Heart left ventricle (tissue), 16 donors: ENCODE data around the gene HPN. TPM values are rescaled to one million over a fixed set of nuclear protein-coding genes. Genes with fewer than 3 reads are reported as not detected.

Experiments used
- ATAC-seq, 4 donors: fragments of 200-7000 bp; cut with Tn5 transposase; one replicate each; pipeline ENCODE4 v1.9.1; 2020 to 2022; ENCODE audit warnings: moderate library complexity in 4 of 4, mild to moderate bottlenecking in 3 of 4, moderate number of reproducible peaks in 1 of 4
- DNase-seq, 5 donors: peaks; one replicate each; pipeline ENCODE4 v3.0.0-alpha.2; 2020
- H3K27ac ChIP-seq, 12 donors: fragments of 200-600 bp; sonication (generic) in 4 of 12; one replicate each; pipeline versions ENCODE4 v1.5.0 to v1.8.0; 2016 to 2022; ENCODE audit warnings: mild to moderate bottlenecking in 2 of 12
- H3K27me3 ChIP-seq, 9 donors: fragments of 200-600 bp; sonication (generic) in 2 of 9; one replicate each; pipeline versions ENCODE4 v1.5.1 to v1.8.0; 2016 to 2022; ENCODE audit warnings: mild to moderate bottlenecking in 3 of 9
- H3K36me3 ChIP-seq, 9 donors: fragments of 200-600 bp; sonication (generic) in 2 of 9; one replicate each; pipeline versions ENCODE4 v1.5.0 to v1.8.0; 2018 to 2022; ENCODE audit warnings: mild to moderate bottlenecking in 2 of 9
- H3K4me1 ChIP-seq, 12 donors: fragments of 200-600 bp; sonication (generic) in 4 of 12; one replicate each; pipeline versions ENCODE4 v1.5.0 to v1.8.0; 2016 to 2022; ENCODE audit warnings: mild to moderate bottlenecking in 3 of 12
- H3K4me3 ChIP-seq, 12 donors: fragments of 200-600 bp; sonication (generic) in 4 of 12; one replicate each; pipeline versions ENCODE4 v1.5.0 to v1.8.0; 2017 to 2022; ENCODE audit warnings: mild to moderate bottlenecking in 9 of 12, moderate library complexity in 4 of 12
- H3K9me3 ChIP-seq, 12 donors: fragments of 200-600 bp; sonication (generic) in 4 of 12; one replicate each; pipeline versions ENCODE4 v1.5.0 to v1.8.0; 2016 to 2022; ENCODE audit warnings: mild to moderate bottlenecking in 1 of 12
- POLR2A ChIP-seq, 2 donors: fragments of 450-650 bp; IDR thresholded peaks; one replicate each; pipeline ENCODE4 v1.6.1; 2017; ENCODE audit warnings: antibody characterized with exemption in 2 of 2, mild to moderate bottlenecking in 2 of 2, moderate library complexity in 2 of 2
- WGBS, 4 donors: extraction: QIAGEN DNeasy Blood & Tissue Kit in 2 of 4; methylation state at CpG; one replicate each; pipeline versions ENCODE4 v1.1.5 to v1.1.7; 2013 to 2018; 5-methylcytosine and 5-hydroxymethylcytosine counted together
- intact Hi-C, 10 donors: fragments of 100-400 bp; cut with DNase I; formaldehyde crosslinking; loops; one replicate each; pipeline versions ENCODE4 v1.11.1 to v1.14.2; 2022
- polyA plus RNA-seq, 2 donors: library from polyadenylated mRNA; stranded (reverse); fragments of 200-250 nt; gene quantifications; one replicate each; pipeline ENCODE4 v1.2.3, GENCODE V29; 2013
- total RNA-seq, 9 donors: library from RNA; depleted of rRNA in 2 of 9; stranded (reverse); fragments of >200 nt in 2 of 9; fragmentation: NEBNext Ultra II Directional in 3 of 9; extraction: Animal tissue kit (Norgen Biotek cat#: 25700) in 3 of 9; gene quantifications; one replicate each; pipeline versions ENCODE4 v1.1.0 to v1.2.4, GENCODE V29; 2016 to 2023
- TF ChIP-seq, protein P1 (sequence below), 12 donors: fragments of 200-600 bp; sonication (generic) in 4 of 12; IDR thresholded peaks; one replicate each; pipeline versions ENCODE4 v1.5.0 to v1.8.0; 2018 to 2022; ENCODE audit warnings: antibody characterized with exemption in 12 of 12, mild to moderate bottlenecking in 5 of 12
- donor health status: ischemic (EF 13 %, LVEDD 7.1; RV severe dilation, severe dysfunction).
- donor health status: healthy with polysubstance abuse.
- donor health status: DM: no; HTN: yes; CAD: no.
- donor health status: DM: no; HTN: no; CAD: no.
- donor health status: ischemic (EF 25% LVEDD 6.9; RV normal size, moderate dysfunction).
- donor health status: ischemic (EF 25% LVEDD 5.7; RV mildly dilated, moderate dysfunction).
- donor health status: healthy.
- donor health status: DM: yes; HTN: yes; CAD: no.
- donor health status: ischemic (EF 35%, LVEDD 5.7; RV mildly dilated, moderate dysfunction).
- donor health status: nonischemic (EF 11% LVEDD 7.7; RV severe dilation, severe dysfunction).
- donor health status: DM: yes; HTN: yes; CAD: no.
- donor health status: PGD.
- donor health status: ischemic (EF 29% LVEDD 5.4; RV normal size, mild dysfunction).
- donor health status: nonischemic (EF 23%, LVEDD 6.1; RV moderate dilation, normal function).

Gene HPN
- total and polyA plus RNA-seq, 11 donors, result 0.80 to 13.4 (median 3.2) TPM

DNA sequence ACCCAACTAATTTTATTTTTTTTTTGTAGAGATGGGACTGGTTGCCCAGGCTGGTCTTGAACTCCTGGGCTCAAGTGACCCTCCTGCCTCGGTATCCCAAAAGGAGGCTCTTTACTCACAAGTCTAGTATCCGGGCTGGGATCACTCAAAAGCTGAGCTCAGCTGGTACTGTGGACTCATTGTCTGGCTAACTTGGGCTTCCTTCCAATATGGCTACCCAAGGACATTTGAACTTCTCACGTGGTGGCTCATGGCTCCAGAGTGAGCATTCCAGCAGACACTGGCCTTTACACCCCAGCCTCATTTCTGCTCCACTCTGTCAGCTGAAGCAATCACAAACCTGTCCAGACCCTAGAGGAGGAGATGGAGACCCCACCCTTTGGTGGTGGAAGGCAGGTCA, 28.9 kb downstream of the HPN start:
- peaks cover 0 to 5% (median 0%) of the 10 kb centered on the region in 12 donors for H3K4me1 ChIP-seq
- H3K27me3 ChIP-seq, result no peaks in the 10 kb centered on the region
- no peak for TF ChIP-seq POLR2A (IDR thresholded peaks at IDR 0.05)
- TF ChIP-seq, protein P1, sequence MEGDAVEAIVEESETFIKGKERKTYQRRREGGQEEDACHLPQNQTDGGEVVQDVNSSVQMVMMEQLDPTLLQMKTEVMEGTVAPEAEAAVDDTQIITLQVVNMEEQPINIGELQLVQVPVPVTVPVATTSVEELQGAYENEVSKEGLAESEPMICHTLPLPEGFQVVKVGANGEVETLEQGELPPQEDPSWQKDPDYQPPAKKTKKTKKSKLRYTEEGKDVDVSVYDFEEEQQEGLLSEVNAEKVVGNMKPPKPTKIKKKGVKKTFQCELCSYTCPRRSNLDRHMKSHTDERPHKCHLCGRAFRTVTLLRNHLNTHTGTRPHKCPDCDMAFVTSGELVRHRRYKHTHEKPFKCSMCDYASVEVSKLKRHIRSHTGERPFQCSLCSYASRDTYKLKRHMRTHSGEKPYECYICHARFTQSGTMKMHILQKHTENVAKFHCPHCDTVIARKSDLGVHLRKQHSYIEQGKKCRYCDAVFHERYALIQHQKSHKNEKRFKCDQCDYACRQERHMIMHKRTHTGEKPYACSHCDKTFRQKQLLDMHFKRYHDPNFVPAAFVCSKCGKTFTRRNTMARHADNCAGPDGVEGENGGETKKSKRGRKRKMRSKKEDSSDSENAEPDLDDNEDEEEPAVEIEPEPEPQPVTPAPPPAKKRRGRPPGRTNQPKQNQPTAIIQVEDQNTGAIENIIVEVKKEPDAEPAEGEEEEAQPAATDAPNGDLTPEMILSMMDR (IDR thresholded peaks at IDR 0.05), result no peak
- peak in 1 of 5 donors; percentile 4 for DNase-seq
- intact Hi-C loops, result no loop called here
- WGBS, 4 donors, result 81 to 89% (median 88%) methylated on average over 3 of the region's 3 CpGs
- no peak for ATAC-seq
- H3K36me3 ChIP-seq, result no peaks in the 10 kb centered on the region
- H3K4me3 ChIP-seq, result no peak overlapping the region
- peaks cover 0 to 16% (median 6%) of the 10 kb centered on the region in 12 donors for H3K9me3 ChIP-seq
- H3K27ac ChIP-seq, result no peak overlapping the region

DNA sequence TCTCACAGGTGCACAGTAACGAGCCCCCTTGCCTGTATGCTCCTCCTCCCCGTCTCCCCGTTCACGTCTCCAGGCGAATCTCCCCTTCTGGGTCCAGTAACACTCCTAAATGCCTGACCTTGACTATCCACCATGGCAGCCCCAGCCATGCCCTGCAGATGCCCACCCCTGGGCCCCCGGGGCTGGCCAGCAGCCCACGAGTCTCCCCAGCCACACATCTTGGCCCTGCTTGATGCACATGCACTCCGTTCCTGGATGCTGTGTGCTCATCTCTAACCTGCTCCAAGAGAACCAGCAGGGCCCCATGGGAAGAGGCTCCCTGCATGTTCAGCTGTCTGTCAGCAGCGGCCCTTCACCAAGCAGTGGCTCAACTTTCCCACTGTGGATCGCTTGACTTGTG, 32.0 kb downstream of the HPN start:
- no peak overlapping the region for H3K27ac ChIP-seq
- no peaks in the 10 kb centered on the region for H3K4me1 ChIP-seq
- ATAC-seq, result no peak
- peaks cover 0 to 12% (median 6%) of the 10 kb centered on the region in 12 donors for H3K9me3 ChIP-seq
- TF ChIP-seq POLR2A (IDR thresholded peaks at IDR 0.05), result no peak
- TF ChIP-seq, protein P1 (IDR thresholded peaks at IDR 0.05), result no peak
- H3K4me3 ChIP-seq, result no peak overlapping the region
- no peaks in the 10 kb centered on the region for H3K27me3 ChIP-seq
- no peaks in the 10 kb centered on the region for H3K36me3 ChIP-seq
- WGBS, 4 donors, result 73 to 81% (median 75%) methylated on average over 9 to 10 of the region's 10 CpGs
- intact Hi-C loops, result no loop called here
- no peak for DNase-seq

DNA sequence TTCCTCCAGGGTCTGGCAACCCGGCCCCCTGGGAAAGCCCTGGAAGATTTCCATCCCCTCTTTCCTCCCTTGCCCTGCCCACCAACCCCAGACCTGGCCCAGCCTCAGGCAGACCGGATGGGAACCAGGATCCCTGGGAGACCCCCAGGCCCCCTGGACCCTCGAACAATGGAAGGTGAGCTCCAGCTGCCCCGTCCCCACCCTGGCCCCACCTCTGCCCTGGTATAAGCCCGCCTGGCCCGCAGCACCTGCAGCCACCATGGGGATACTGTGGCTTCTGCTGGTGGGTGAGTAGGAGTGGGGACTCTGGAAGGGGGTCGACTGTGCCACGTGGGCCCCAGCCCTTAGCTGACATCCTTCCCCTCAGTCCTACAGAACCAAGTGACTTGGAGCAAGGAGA, 32.4 kb downstream of the HPN start:
- Histone ChIP-seq H3K9me3 (peaks cover 0 to 12% (median 6%) of the 10 kb centered on the region in 12 donors), H3K4me1 (no peaks in the 10 kb centered on the region), H3K36me3 (no peaks in the 10 kb centered on the region), H3K4me3 (no peak overlapping the region), H3K27me3 (no peaks in the 10 kb centered on the region), H3K27ac (no peak overlapping the region)
- WGBS, 4 donors, result 72 to 87% (median 82%) methylated on average over 5 to 8 of the region's 8 CpGs
- DNase-seq (peak in 1 of 5 donors; percentile 51), ATAC-seq (no peak)
- intact Hi-C loops, result no loop called here
- no peak for TF ChIP-seq POLR2A (IDR thresholded peaks at IDR 0.05)
- TF ChIP-seq, protein P1 (IDR thresholded peaks at IDR 0.05), result no peak

DNA sequence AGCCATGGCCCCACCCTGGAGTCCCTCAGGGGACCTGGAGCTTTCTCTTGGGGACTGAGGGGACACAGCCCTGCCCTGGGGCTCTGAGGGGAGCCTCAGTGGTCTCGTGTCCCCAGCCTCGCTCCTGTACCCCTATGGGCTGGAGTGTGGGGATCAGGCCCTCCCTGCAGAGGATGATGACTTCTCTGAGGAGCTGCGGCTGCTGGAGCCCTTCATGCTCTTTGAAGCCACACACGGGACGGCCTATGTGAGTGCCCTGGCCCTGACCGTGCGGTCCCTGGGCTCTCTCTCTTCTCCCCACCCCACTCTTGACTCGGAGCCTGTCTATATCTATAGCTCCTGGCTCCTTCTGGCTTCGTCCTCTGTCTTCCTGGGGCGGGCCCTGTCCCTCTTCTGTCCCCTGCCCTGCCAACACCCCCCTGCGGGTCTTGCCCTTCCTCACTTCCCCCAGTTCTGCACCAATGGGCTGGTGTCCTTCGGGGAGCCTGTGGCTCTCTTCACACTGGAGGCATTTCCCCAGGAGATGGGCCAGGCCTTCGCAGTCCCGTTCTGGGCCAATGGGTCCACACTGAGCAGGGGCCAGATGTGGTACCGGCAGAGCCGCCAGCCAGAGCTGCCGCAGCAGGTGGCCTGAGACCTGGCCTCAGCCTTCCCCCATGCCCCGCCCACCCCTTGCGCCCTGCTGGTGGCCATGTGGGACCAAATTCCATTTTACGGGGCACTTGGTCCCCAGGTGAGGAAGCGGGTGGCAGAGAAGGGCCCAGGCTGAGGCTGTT, 33.1 kb downstream of the HPN start:
- WGBS, 4 donors, result 81 to 89% (median 87%) methylated on average over 19 to 21 of the region's 21 CpGs
- intact Hi-C loops, result no loop called here
- DNase-seq (peak in 1 of 5 donors; percentile 33), ATAC-seq (no peak)
- TF ChIP-seq POLR2A (IDR thresholded peaks at IDR 0.05), result no peak
- TF ChIP-seq, protein P1 (IDR thresholded peaks at IDR 0.05), result no peak
- H3K4me1 ChIP-seq, result no peaks in the 10 kb centered on the region
- no peaks in the 10 kb centered on the region for H3K27me3 ChIP-seq
- peaks cover 0 to 12% (median 6%) of the 10 kb centered on the region in 12 donors for H3K9me3 ChIP-seq
- H3K36me3 ChIP-seq, result no peaks in the 10 kb centered on the region
- no peak overlapping the region for H3K4me3 ChIP-seq
- no peak overlapping the region for H3K27ac ChIP-seq
